Right lobe of liver (tissue), 4 donors: ENCODE data around the gene KCNJ16.

Experiments used
- CTCF ChIP-seq, 4 donors: fragments of 200-600 bp in 3 of 4; fragments of 450-650 bp in 1 of 4; IDR thresholded peaks; one replicate each; pipeline versions ENCODE4 v1.5.1 to v1.8.0; 2016 to 2022; ENCODE audit warnings: antibody characterized with exemption in 4 of 4, mild to moderate bottlenecking in 2 of 4
- POLR2A ChIP-seq: fragments of 450-650 bp; IDR thresholded peaks from one replicate; pipeline ENCODE4 v1.6.1; 2017; ENCODE audit warnings: antibody characterized with exemption, mild to moderate bottlenecking
- donor health status: DM: no; HTN: no; CAD: no.
- donor health status: DM: no; HTN: no; CAD: no.
- donor health status: DM: no; HTN: yes; CAD: no.

GRCh38 chr17:70076189-70076588 is 1.2 kb downstream of the KCNJ16 start:
- TF ChIP-seq CTCF (IDR thresholded peaks at IDR 0.05) (no peak), POLR2A (no peak)
